ENCODE data around the gene ACACA.

GRCh38 chr17:37358098-37358829, 48.4 kb downstream of the ACACA start:
- TF ChIP-seq CTCF (conservative IDR thresholded peaks at IDR 0.05 in 1 of 2, IDR thresholded peaks at IDR 0.05 in 1 of 2; ENCODE audit: extremely low read depth in 1 of 2, insufficient read depth in 1 of 2, low read depth in 1 of 2, low read length in 2 of 2) = no peak
- TF ChIP-seq EZH2 (IDR thresholded peaks at IDR 0.05; ENCODE audit: borderline replicate concordance, low read length) = no peak
